Right ventricle myocardium inferior (tissue), 1 donor: ENCODE data around the gene INAVA. TPM values are rescaled to one million over a fixed set of nuclear protein-coding genes. Genes with fewer than 3 reads are reported as not detected.
A peak's percentile ranks its signal among the peaks of the same experiment; 100 is the strongest.

ENCODE experiments used
- ATAC-seq: fragments of 200-7000 bp; cut with Tn5 transposase; one replicate; pipeline ENCODE4 v1.9.1; 2020; ENCODE audit warnings: mild to moderate bottlenecking, moderate library complexity
- DNase-seq: peaks from one replicate; pipeline ENCODE4 v3.0.0; 2021; ENCODE audit errors: missing footprints
- intact Hi-C: fragments of 100-400 bp; cut with DNase I; formaldehyde crosslinking; loops from one replicate; pipeline ENCODE4 v1.11.0; 2022
- total RNA-seq: library from RNA; stranded (reverse); fragmentation: NEBNext Ultra II Directional; extraction: Animal tissue kit (Norgen Biotek cat#: 25700); gene quantifications from one replicate; pipeline ENCODE4 v1.2.1, GENCODE V29; 2021
- donor health status: DM: no; HTN: yes; CAD: no; lungs with severe emphysema.

The INAVA gene
- total RNA-seq, 1 donor from 2014 or later = not detected

- DNase-seq (no peak), ATAC-seq (no peak)
These were observed 20.0 kb upstream of the INAVA start for GRCh38 chr1:200874694-200875093.

DNA sequence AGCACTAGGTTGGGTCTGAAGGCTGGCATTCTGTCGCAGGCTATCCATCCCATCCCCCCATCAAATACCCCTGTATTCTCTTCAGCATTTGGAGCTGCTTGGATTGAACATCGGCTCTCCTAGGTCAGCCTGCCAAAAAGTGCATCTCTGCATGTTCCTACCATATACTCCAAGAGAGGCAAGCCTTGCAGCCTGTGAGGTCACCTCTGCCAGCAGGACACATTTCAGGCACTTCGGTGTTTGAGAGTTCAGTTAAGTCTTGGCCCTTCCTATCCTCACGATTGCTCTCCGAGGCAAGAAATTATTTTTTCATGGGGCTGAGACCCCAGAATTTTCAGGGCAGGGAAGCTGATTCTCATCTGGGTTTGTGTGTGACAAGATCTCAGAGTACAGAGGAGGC lies 19.3 kb upstream of the INAVA start:
- ATAC-seq = no peak
- DNase-seq = no peak
- intact Hi-C loops = no loop called here

More at GRCh38 chr1:200874694-200875093, 20.0 kb upstream of the INAVA start:
- intact Hi-C loops = no loop called here

GRCh38 chr1:200877010-200877409 lies 17.7 kb upstream of the INAVA start:
- ATAC-seq (no peak), DNase-seq (no peak)
- intact Hi-C loops = no loop called here

- DNase-seq (no peak), ATAC-seq (no peak)
- intact Hi-C loops = no loop called here
These were observed 16.7 kb upstream of the INAVA start for GRCh38 chr1:200877839-200878551.

DNA sequence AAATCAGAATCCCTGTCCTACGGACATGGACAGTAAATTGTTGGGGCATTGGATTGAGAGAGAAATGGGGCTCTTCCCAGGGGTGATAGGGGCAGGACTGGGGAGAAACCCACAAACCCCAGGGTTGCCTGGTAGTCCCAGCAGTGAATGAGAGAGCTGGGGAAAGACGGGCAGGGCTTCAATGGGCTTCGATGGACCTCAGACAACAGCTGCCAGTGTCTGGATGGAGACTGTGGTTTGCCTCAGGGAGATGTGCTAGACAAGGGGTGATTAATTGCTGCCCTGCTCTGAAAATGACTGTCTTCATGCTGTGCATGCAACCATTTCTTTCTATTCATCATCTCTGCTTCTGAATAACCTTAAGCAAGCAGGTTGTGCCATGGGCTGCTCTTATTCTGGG lies 14.5 kb upstream of the INAVA start:
- DNase-seq = no peak

DNA sequence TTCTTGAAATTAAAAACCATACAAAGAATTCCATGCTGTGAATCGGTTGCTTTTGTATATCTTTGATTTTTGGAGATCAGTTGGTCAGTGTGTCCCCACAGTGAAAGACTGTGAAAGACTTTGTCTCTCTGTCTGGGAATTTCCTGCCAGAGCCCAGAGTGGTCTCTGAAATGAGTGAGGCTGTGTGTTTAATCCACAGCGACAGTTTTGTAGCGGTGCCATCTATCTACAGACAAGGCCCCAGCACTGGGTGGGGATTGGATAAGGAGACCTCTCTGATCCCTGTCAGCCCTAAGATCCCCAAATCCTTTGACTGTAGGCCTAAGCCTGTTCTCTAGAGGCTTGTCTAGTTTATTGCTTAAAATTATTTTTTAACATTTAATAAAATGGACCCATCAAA lies 11.6 kb upstream of the INAVA start:
- no peak for ATAC-seq
- no peak for DNase-seq
- intact Hi-C loops = no loop called here

More for the DNA sequence above, 14.5 kb upstream of the INAVA start:
- ATAC-seq = no peak
- intact Hi-C loops = no loop called here

GRCh38 chr1:200885623-200886402 lies 8.9 kb upstream of the INAVA start:
- intact Hi-C loops = no loop called here
- ATAC-seq = no peak
- no peak for DNase-seq

DNA sequence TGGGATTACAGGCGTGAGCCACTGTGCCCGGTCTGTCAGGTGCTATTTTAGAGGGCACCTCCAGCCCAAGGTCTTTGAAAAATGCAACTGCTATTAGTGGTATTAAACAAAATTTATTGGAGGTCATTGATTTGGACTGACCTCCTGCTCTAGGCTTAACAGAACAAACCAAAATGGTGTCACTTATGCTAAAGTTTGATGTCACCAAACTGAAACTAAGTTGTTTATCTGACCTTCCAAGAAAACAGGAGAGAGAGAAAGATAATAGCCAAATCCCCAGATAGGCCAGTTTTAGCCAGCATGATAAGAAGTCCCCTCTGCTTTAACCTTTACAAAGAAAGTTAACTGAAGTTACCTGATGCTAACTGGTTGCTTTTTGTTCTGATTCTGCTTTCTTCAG lies 8.1 kb upstream of the INAVA start:
- ATAC-seq = no peak
- no peak for DNase-seq
- intact Hi-C loops = no loop called here

- ATAC-seq (no peak), DNase-seq (no peak)
- intact Hi-C loops = no loop called here
These were observed 7.7 kb upstream of the INAVA start for GRCh38 chr1:200887036-200887435.

DNA sequence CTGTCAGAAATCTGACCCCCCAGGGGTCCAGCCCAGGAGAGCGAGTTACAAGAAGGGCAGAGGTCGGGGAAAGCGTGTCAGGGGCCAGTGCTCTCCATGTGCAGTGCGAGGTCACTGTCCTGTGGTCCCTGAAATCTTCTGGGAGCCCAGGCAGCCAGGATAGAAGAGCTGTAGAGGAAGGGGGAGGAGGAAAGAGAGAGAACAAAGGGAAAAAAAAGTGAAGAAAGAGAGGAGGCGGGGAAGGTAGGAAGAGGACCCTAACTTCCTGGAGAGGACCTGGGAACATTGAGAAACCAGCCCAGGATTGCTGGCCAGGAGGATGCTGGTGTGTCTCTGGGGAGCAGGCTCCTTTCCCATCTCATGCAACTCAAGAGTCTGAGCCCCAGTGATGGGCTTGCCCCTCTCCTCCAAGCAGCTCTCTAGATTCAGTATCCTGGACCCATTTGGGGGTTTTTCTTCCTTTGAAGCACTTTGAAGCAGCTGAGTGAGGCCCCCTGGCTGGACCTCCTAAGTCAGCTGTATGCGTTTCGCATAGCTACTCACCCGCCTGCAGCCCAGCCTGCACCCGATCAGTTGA lies 6.8 kb upstream of the INAVA start:
- intact Hi-C loops = no loop called here
- ATAC-seq (no peak), DNase-seq (no peak)

GRCh38 chr1:200888349-200888838 lies 6.3 kb upstream of the INAVA start:
- ATAC-seq = no peak
- no peak for DNase-seq
- intact Hi-C loops = no loop called here

GRCh38 chr1:200889571-200889970 lies 5.1 kb upstream of the INAVA start:
- intact Hi-C loops = no loop called here
- ATAC-seq (no peak), DNase-seq (no peak)

- intact Hi-C loops = no loop called here
- ATAC-seq = no peak
These were observed 4.7 kb upstream of the INAVA start for GRCh38 chr1:200890027-200890426.

GRCh38 chr1:200890818-200891773 lies 3.6 kb upstream of the INAVA start:
- DNase-seq (peak; percentile 79), ATAC-seq (peak; percentile 36)
- intact Hi-C loops = no loop called here

More at GRCh38 chr1:200890027-200890426, 4.7 kb upstream of the INAVA start:
- no peak for DNase-seq

- ATAC-seq (no peak), DNase-seq (no peak)
- intact Hi-C loops = no loop called here
These were observed 2.9 kb upstream of the INAVA start for GRCh38 chr1:200891774-200892157.

- intact Hi-C loops = no loop called here
- no peak for ATAC-seq
- DNase-seq = no peak
These were observed 2.2 kb upstream of the INAVA start for GRCh38 chr1:200892546-200892945.

- intact Hi-C loops = no loop called here
- ATAC-seq (no peak), DNase-seq (no peak)
These were observed 1.7 kb upstream of the INAVA start for GRCh38 chr1:200892958-200893357.

- intact Hi-C loops = no loop called here
- DNase-seq (no peak), ATAC-seq (no peak)
These were observed 1.2 kb upstream of the INAVA start for GRCh38 chr1:200893411-200893901.

- DNase-seq = no peak
- intact Hi-C loops = no loop called here
- ATAC-seq = no peak
These were observed 716 bp downstream of the INAVA start for GRCh38 chr1:200895443-200895789.
